HepG2 (cell line): ENCODE results near the gene THSD8. TPM values are rescaled to one million over a fixed set of nuclear protein-coding genes. Genes with fewer than 3 reads are reported as not detected.

ENCODE experiments used
- ATF2 ChIP-seq: sonication (generic); formaldehyde crosslinking; IDR thresholded peaks from 2 replicates; pipeline ENCODE4 v1.4.0; 2020; ENCODE audit warnings: missing genetic modification reagents
- HNF1A ChIP-seq, 2 experiments: sonication (generic) in 1 of 2; formaldehyde crosslinking in 1 of 2; IDR thresholded peaks; 2 replicates each; pipeline versions ENCODE4 v1.4.0 to v1.6.1; 2016 to 2020; ENCODE audit warnings: borderline replicate concordance in 1 of 2, low read depth in 1 of 2, mild to moderate bottlenecking in 1 of 2, missing genetic modification reagents in 1 of 2
- IRX3 ChIP-seq: sonication (generic); formaldehyde crosslinking; IDR thresholded peaks from 2 replicates; pipeline ENCODE4 v1.8.1; 2023; ENCODE audit warnings: mild to moderate bottlenecking, low read depth, missing genetic modification reagents, borderline replicate concordance
- MIXL1 ChIP-seq: IDR thresholded peaks from 2 replicates; pipeline ENCODE4 v1.6.1; 2016
- NR3C1 ChIP-seq: sonication (generic); formaldehyde crosslinking; IDR thresholded peaks from 2 replicates; pipeline ENCODE4 v1.4.0; 2020; ENCODE audit warnings: missing genetic modification reagents
- SMARCE1 ChIP-seq: fragments of 450-650 bp; IDR thresholded peaks from 2 replicates; pipeline ENCODE4 v1.6.1; 2017; ENCODE audit warnings: borderline replicate concordance
- SNAI1 ChIP-seq: sonication (generic); formaldehyde crosslinking; IDR thresholded peaks from 2 replicates; pipeline ENCODE4 v1.5.0; 2020; ENCODE audit warnings: mild to moderate bottlenecking, missing genetic modification reagents, borderline replicate concordance
- TCF12 ChIP-seq, 2 experiments: fragments of 450-650 bp in 1 of 2; sonication (generic) in 1 of 2; formaldehyde crosslinking in 1 of 2; IDR thresholded peaks; 2 replicates each; pipeline versions ENCODE4 v1.6.1 to v1.8.0; 2017 to 2022; ENCODE audit warnings: antibody characterized with exemption in 1 of 2, mild to moderate bottlenecking in 1 of 2, missing genetic modification reagents in 1 of 2, moderate library complexity in 1 of 2
- TFDP2 ChIP-seq: sonication (generic); formaldehyde crosslinking; IDR thresholded peaks from 2 replicates; pipeline ENCODE4 v1.4.0; 2020; ENCODE audit warnings: missing genetic modification reagents
- ZNF160 ChIP-seq: sonication (generic); formaldehyde crosslinking; IDR thresholded peaks from 2 replicates; pipeline ENCODE4 v1.8.0; 2022; ENCODE audit warnings: mild to moderate bottlenecking, inconsistent platforms, missing genetic modification reagents
- ZNF260 ChIP-seq: sonication (generic); formaldehyde crosslinking; IDR thresholded peaks from 2 replicates; pipeline ENCODE4 v1.4.0; 2020; ENCODE audit warnings: missing genetic modification reagents, low read depth, mild to moderate bottlenecking, borderline replicate concordance
- ZNF350 ChIP-seq: sonication (generic); formaldehyde crosslinking; IDR thresholded peaks from 2 replicates; pipeline ENCODE4 v1.4.0; 2020; ENCODE audit warnings: mild to moderate bottlenecking, low read depth, missing genetic modification reagents, borderline replicate concordance
- ZNF512B ChIP-seq: sonication (generic); formaldehyde crosslinking; IDR thresholded peaks from 2 replicates; pipeline ENCODE4 v1.5.1; 2020; ENCODE audit warnings: missing genetic modification reagents, mild to moderate bottlenecking, borderline replicate concordance
- ZNF547 ChIP-seq: sonication (generic); formaldehyde crosslinking; IDR thresholded peaks from 2 replicates; pipeline ENCODE4 v1.5.1; 2020; ENCODE audit warnings: mild to moderate bottlenecking, missing genetic modification reagents
- ZNF619 ChIP-seq: sonication (generic); formaldehyde crosslinking; IDR thresholded peaks from 2 replicates; pipeline ENCODE4 v1.4.0; 2020; ENCODE audit warnings: mild to moderate bottlenecking, missing genetic modification reagents
- ZNF629 ChIP-seq: sonication (generic); formaldehyde crosslinking; conservative IDR thresholded peaks from 2 replicates; pipeline ENCODE4 v1.5.0; 2020; ENCODE audit warnings: missing genetic modification reagents
- ZNF720 ChIP-seq: sonication (generic); formaldehyde crosslinking; IDR thresholded peaks from 2 replicates; pipeline ENCODE4 v1.4.0; 2020; ENCODE audit warnings: missing genetic modification reagents
- ZNF777 ChIP-seq: sonication (generic); formaldehyde crosslinking; IDR thresholded peaks from 2 replicates; pipeline ENCODE4 v1.4.0; 2020; ENCODE audit warnings: missing genetic modification reagents
- polyA plus RNA-seq, 8 experiments: library from polyadenylated mRNA; depleted of rRNA in 3 of 8; stranded (reverse) in 7 of 8; unstranded in 1 of 8; fragments of >200 nt; fragmentation: Illumina TruSeq in 4 of 8; extraction: Trizol in 4 of 8; gene quantifications; 2 replicates each; pipeline versions ENCODE4 v1.2.1 to v1.2.3, GENCODE V29; 2011 to 2016; ENCODE audit warnings: low read depth in 4 of 8, missing spikeins in 1 of 8, mixed read lengths in 1 of 8; ENCODE audit not compliant: insufficient read depth in 1 of 8
- total RNA-seq, 5 experiments: library from RNA; depleted of rRNA; stranded (reverse); fragments of >200 nt; fragmentation: Illumina TruSeq; extraction: Trizol; gene quantifications; 2 replicates each; pipeline ENCODE4 v1.2.3, GENCODE V29; 2016; ENCODE audit warnings: low read depth in 1 of 5

THSD8 gene
- total and polyA plus RNA-seq, 2 of the 13 experiments (the other 11 are each of a cell fraction or from before 2014, with no cell fraction given), result 4.8 to 14.9 TPM

- TF ChIP-seq HNF1A (IDR thresholded peaks at IDR 0.05; ENCODE audit: low read depth), result no peak
- TF ChIP-seq HNF1A (CRISPR knock-in tag; IDR thresholded peaks at IDR 0.05; ENCODE audit: borderline replicate concordance), result peak; percentile 66; the same call in 1 of the 2 replicates
- no peak for TF ChIP-seq ZNF720 (CRISPR knock-in tag)
- TF ChIP-seq ZNF777 (CRISPR knock-in tag), result peak; percentile 93
- TF ChIP-seq ZNF160, result peak; percentile 89; the same call in 1 of the 2 replicates
- TF ChIP-seq MIXL1, result 0 out of 2 replicates have a peak, but pooled peaks have one; percentile 40
- peak; percentile 86 for TF ChIP-seq SNAI1 (CRISPR knock-in tag)
- no peak for TF ChIP-seq TCF12 (IDR thresholded peaks at IDR 0.05)
- TF ChIP-seq TCF12 (CRISPR knock-in tag; IDR thresholded peaks at IDR 0.05), result 0 out of 2 replicates have a peak, but pooled peaks have one; percentile 51
- peak; percentile 99 for TF ChIP-seq TFDP2
- no peak for TF ChIP-seq SMARCE1
- TF ChIP-seq ZNF350 (CRISPR knock-in tag), result peak; percentile 50; the same call in 1 of the 2 replicates
- peak; percentile 18; the same call in 1 of the 2 replicates for TF ChIP-seq ZNF629 (CRISPR knock-in tag)
- TF ChIP-seq IRX3 (CRISPR knock-in tag), result peak; percentile 73; the same call in 1 of the 2 replicates
- no peak for TF ChIP-seq ZNF260
- TF ChIP-seq ATF2, result peak; percentile 69
- no peak for TF ChIP-seq NR3C1
- peak; percentile 53; the same call in 1 of the 2 replicates for TF ChIP-seq ZNF512B
- no peak for TF ChIP-seq ZNF619 (CRISPR knock-in tag)
- TF ChIP-seq ZNF547 (CRISPR knock-in tag), result peak; percentile 93
Observed at GRCh38 chr19:12806242-12807081, 4.6 kb downstream of the THSD8 start, which contains the start of gene RNASEH2A (continued).
